GM10248 (cell line): ENCODE results near the gene PREX1.
A peak's percentile ranks its signal among the peaks of the same experiment; 100 is the strongest.

Source experiments
- CTCF ChIA-PET: fragments of 300-600 bp; sonication (Branson Sonifier 250); formaldehyde crosslinking; extraction: SDS; loops from one replicate; lab custom pipeline; 2021; ENCODE audit warnings: antibody characterized with exemption; lab: Yijun Ruan, JAX
- POLR2A ChIA-PET: fragments of 350-650 bp; sonication (Branson Sonifier 250); formaldehyde crosslinking; extraction: SDS; loops from one replicate; lab custom pipeline; 2020; ENCODE audit warnings: antibody characterized with exemption; lab: Yijun Ruan, JAX
- DNase-seq: peaks from one replicate; pipeline ENCODE4 v3.0.0; 2012; ENCODE audit errors: extremely low spot score
- TF ChIP-seq, protein P1 (sequence below): IDR thresholded peaks from 2 replicates; pipeline ENCODE4 v1.5.1; 2012; ENCODE audit warnings: mild to moderate bottlenecking, low read depth; ENCODE audit errors: extremely low read depth, missing control alignments, control extremely low read depth

PREX1 gene

GRCh38 chr20:48582673-48582985 lies 245.2 kb downstream of the PREX1 start:
- no peak for DNase-seq
- CTCF ChIA-PET = interaction anchor here (1.0 to 1.8 kb wide), 3 partner anchors 13 to 843 kb away, joined by 4 to 7 read pairs (median 6); no protein-coding TSS in a partner anchor
- TF ChIP-seq, protein P1, sequence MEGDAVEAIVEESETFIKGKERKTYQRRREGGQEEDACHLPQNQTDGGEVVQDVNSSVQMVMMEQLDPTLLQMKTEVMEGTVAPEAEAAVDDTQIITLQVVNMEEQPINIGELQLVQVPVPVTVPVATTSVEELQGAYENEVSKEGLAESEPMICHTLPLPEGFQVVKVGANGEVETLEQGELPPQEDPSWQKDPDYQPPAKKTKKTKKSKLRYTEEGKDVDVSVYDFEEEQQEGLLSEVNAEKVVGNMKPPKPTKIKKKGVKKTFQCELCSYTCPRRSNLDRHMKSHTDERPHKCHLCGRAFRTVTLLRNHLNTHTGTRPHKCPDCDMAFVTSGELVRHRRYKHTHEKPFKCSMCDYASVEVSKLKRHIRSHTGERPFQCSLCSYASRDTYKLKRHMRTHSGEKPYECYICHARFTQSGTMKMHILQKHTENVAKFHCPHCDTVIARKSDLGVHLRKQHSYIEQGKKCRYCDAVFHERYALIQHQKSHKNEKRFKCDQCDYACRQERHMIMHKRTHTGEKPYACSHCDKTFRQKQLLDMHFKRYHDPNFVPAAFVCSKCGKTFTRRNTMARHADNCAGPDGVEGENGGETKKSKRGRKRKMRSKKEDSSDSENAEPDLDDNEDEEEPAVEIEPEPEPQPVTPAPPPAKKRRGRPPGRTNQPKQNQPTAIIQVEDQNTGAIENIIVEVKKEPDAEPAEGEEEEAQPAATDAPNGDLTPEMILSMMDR = no peak
- POLR2A ChIA-PET = interaction anchor here (0.6 kb wide), 1 partner anchor 293 kb away, joined by 3 read pairs; no protein-coding TSS in a partner anchor

DNA sequence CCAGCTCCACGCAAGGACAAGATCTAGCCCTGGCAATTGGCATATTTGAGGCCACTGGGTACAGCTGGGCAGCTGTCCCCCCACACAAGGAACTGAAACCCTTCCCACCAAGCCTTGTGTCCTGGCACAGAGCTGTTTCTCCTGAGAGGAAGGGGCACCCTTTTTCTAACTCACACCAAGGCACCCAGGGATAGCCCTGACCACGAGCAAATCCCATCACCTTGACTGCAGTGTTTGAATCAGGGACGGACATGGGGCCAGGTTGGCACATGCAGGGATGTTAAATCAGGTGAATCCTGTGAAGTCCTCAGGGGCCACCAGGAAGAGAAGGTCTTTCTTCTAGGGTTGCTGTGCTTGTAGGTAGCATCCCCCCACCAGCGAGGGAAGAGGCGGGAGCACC lies 246.6 kb downstream of the PREX1 start:
- POLR2A ChIA-PET = no interaction called here
- DNase-seq = no peak
- TF ChIP-seq, protein P1 = no peak
- CTCF ChIA-PET = interaction anchor here (1.9 to 2.0 kb wide), 2 partner anchors 14 to 39 kb away, joined by 4 to 5 read pairs; no protein-coding TSS in a partner anchor

GRCh38 chr20:48578397-48579098 lies 249.3 kb downstream of the PREX1 start:
- POLR2A ChIA-PET = no interaction called here
- no peak for DNase-seq

DNA sequence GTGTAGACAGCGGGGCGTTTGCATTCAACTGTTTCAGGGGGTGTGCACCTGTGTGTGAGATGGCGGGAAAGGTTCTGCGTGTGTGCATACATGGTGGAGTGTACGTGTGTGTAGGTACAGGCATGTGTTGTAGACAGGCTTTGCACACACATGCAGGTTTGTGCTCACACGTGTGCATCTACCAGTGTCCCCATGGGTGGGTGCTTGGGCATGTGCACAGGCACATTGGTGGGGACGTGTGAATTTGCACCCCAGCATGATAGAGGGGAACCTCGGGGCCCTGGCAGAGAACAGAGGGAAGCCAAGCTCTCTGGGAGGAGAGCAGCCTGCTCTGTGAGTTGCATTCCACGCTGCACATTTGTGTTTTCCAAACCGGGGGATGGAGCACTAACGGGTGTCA lies 250.2 kb downstream of the PREX1 start:
- ChIA-PET CTCF (interaction anchor here (2.0 kb wide), 1 partner anchor 43 kb away, joined by 9 read pairs; no protein-coding TSS in a partner anchor), POLR2A (no interaction called here)
- TF ChIP-seq, protein P1 = no peak
- no peak for DNase-seq

More at GRCh38 chr20:48578397-48579098, 249.3 kb downstream of the PREX1 start:
- TF ChIP-seq, protein P1 = peak; percentile 29
- CTCF ChIA-PET = interaction anchor here (1.3 kb wide), 1 partner anchor 42 kb away, joined by 3 read pairs; no protein-coding TSS in a partner anchor

- ChIA-PET CTCF (interaction anchor here (2.2 kb wide), 1 partner anchor 18 kb away, joined by 6 read pairs; no protein-coding TSS in a partner anchor), POLR2A (no interaction called here)
- TF ChIP-seq, protein P1 = no peak
- no peak for DNase-seq
These were observed 253.4 kb downstream of the PREX1 start for GRCh38 chr20:48574383-48574782.
